Measurements from ENCODE around the gene GRPR.

Gene GRPR

DNA sequence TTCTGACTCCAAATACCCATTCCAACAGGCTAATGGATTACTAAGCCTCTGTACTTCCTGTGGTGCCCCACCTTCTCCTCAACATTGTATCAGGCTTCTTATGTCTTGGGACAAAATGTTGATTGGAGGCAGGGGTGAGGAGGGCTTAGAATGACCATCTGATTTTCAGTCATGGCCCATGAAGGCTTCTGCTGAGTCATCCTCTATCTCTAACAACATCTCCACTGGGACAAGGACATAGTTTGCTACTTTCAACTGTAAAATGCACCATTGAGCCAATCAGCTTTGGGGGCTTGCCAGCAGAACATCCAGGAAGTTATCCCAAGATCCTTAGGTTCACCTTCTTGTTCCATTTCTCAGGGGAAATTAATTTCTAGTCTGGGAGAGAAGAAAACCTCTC, 73.5 kb downstream of the GRPR start:
- H3K4me3 ChIP-seq (replicated peaks; ENCODE audit: insufficient read depth, low read length): no peak overlapping the region
- no peak for DNase-seq (ENCODE audit: low read depth in 1 of 2, low spot score in 1 of 2)
- peaks cover 2% of the 10 kb centered on the region for H3K27me3 ChIP-seq (ENCODE audit: insufficient read depth, poor library complexity, severe bottlenecking)
- TF ChIP-seq, protein P1, sequence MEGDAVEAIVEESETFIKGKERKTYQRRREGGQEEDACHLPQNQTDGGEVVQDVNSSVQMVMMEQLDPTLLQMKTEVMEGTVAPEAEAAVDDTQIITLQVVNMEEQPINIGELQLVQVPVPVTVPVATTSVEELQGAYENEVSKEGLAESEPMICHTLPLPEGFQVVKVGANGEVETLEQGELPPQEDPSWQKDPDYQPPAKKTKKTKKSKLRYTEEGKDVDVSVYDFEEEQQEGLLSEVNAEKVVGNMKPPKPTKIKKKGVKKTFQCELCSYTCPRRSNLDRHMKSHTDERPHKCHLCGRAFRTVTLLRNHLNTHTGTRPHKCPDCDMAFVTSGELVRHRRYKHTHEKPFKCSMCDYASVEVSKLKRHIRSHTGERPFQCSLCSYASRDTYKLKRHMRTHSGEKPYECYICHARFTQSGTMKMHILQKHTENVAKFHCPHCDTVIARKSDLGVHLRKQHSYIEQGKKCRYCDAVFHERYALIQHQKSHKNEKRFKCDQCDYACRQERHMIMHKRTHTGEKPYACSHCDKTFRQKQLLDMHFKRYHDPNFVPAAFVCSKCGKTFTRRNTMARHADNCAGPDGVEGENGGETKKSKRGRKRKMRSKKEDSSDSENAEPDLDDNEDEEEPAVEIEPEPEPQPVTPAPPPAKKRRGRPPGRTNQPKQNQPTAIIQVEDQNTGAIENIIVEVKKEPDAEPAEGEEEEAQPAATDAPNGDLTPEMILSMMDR (IDR thresholded peaks at IDR 0.05; ENCODE audit: insufficient read depth, low read length): no peak
- no peak for TF ChIP-seq POLR2AphosphoS5 (IDR thresholded peaks at IDR 0.05; ENCODE audit: low read depth)
- no peak for TF ChIP-seq SPI1 (IDR thresholded peaks at IDR 0.05; ENCODE audit: borderline replicate concordance, low read depth)
- no peak for TF ChIP-seq GABPA (IDR thresholded peaks at IDR 0.05; ENCODE audit: low read depth)
- TF ChIP-seq, protein P2, sequence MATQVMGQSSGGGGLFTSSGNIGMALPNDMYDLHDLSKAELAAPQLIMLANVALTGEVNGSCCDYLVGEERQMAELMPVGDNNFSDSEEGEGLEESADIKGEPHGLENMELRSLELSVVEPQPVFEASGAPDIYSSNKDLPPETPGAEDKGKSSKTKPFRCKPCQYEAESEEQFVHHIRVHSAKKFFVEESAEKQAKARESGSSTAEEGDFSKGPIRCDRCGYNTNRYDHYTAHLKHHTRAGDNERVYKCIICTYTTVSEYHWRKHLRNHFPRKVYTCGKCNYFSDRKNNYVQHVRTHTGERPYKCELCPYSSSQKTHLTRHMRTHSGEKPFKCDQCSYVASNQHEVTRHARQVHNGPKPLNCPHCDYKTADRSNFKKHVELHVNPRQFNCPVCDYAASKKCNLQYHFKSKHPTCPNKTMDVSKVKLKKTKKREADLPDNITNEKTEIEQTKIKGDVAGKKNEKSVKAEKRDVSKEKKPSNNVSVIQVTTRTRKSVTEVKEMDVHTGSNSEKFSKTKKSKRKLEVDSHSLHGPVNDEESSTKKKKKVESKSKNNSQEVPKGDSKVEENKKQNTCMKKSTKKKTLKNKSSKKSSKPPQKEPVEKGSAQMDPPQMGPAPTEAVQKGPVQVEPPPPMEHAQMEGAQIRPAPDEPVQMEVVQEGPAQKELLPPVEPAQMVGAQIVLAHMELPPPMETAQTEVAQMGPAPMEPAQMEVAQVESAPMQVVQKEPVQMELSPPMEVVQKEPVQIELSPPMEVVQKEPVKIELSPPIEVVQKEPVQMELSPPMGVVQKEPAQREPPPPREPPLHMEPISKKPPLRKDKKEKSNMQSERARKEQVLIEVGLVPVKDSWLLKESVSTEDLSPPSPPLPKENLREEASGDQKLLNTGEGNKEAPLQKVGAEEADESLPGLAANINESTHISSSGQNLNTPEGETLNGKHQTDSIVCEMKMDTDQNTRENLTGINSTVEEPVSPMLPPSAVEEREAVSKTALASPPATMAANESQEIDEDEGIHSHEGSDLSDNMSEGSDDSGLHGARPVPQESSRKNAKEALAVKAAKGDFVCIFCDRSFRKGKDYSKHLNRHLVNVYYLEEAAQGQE (IDR thresholded peaks at IDR 0.05; ENCODE audit: insufficient replicate concordance, low read depth): no peak
- no peak overlapping the region for H3K27ac ChIP-seq (replicated peaks)

DNA sequence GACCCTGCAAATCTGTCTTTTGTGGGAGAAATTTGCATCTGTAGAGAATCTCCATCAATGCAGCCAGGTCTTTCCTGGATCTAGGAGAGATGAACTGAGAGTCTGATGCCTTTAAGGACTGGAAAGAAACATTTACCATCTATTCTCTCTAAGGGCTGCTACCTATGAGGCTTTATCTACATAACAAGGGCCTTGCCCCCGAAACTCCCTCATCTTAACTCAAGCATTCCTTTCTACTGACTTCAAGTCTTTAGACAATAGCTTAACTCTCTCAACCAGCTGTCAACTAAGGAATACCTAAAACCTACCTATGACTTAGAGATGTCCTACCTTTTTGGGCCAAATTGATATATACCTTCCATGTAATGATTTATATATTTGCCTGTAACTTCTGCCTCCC, 76.0 kb downstream of the GRPR start:
- Histone ChIP-seq H3K27me3 (ENCODE audit: insufficient read depth, poor library complexity, severe bottlenecking) (peaks cover 2% of the 10 kb centered on the region), H3K4me3 (replicated peaks; ENCODE audit: insufficient read depth, low read length) (no peak overlapping the region), H3K27ac (replicated peaks) (no peak overlapping the region)
- no peak for DNase-seq (ENCODE audit: low read depth in 1 of 2, low spot score in 1 of 2)
- TF ChIP-seq, protein P2 (IDR thresholded peaks at IDR 0.05; ENCODE audit: insufficient replicate concordance, low read depth): no peak
- TF ChIP-seq SPI1 (IDR thresholded peaks at IDR 0.05; ENCODE audit: borderline replicate concordance, low read depth) (no peak), POLR2AphosphoS5 (IDR thresholded peaks at IDR 0.05; ENCODE audit: low read depth) (no peak), GABPA (IDR thresholded peaks at IDR 0.05; ENCODE audit: low read depth) (no peak)
- TF ChIP-seq, protein P1 (IDR thresholded peaks at IDR 0.05; ENCODE audit: insufficient read depth, low read length): no peak

DNA sequence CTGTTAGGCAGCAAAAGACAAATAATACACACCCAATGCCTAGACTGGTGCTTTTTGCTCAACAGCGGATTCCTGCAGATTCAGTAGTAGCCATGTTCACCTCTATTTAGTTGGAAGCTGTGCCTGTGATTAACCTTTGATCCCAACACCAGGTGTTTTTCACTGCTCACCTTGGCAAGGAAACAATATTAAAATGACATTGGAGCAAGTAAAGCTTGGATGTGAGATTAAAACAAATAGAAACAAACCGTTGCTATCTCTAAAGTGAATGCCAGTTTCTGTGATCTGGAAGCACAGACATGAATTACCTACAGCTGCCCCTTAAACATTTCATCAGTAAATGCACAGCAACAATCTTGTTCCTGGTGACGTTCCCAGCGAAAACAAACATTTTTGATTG, 79.6 kb downstream of the GRPR start:
- Histone ChIP-seq H3K27ac (replicated peaks) (no peak overlapping the region), H3K27me3 (ENCODE audit: insufficient read depth, poor library complexity, severe bottlenecking) (no peaks in the 10 kb centered on the region), H3K4me3 (replicated peaks; ENCODE audit: insufficient read depth, low read length) (no peak overlapping the region)
- TF ChIP-seq POLR2AphosphoS5 (IDR thresholded peaks at IDR 0.05; ENCODE audit: low read depth) (no peak), GABPA (IDR thresholded peaks at IDR 0.05; ENCODE audit: low read depth) (no peak), SPI1 (IDR thresholded peaks at IDR 0.05; ENCODE audit: borderline replicate concordance, low read depth) (no peak)
- TF ChIP-seq, protein P2 (IDR thresholded peaks at IDR 0.05; ENCODE audit: insufficient replicate concordance, low read depth): no peak
- TF ChIP-seq, protein P1 (IDR thresholded peaks at IDR 0.05; ENCODE audit: insufficient read depth, low read length): no peak
- no peak for DNase-seq (ENCODE audit: low read depth in 1 of 2, low spot score in 1 of 2)

Measured in HL-60 (cell line).